HG02759 (cell line): ENCODE measurements around the gene FETUB.
"Not testable (repeated sequence)": the region's sequence is repeated elsewhere in the genome, so short reads cannot be mapped to it uniquely, and the experiment has no call there.

Experiments
- ATAC-seq: cut with Tn5 transposase; IDR thresholded peaks from one replicate; pipeline ENCODE4 v1.9.1; 2021; ENCODE audit warnings: mild to moderate bottlenecking, moderate library complexity; ENCODE audit not compliant: unreplicated experiment

The FETUB gene

DNA sequence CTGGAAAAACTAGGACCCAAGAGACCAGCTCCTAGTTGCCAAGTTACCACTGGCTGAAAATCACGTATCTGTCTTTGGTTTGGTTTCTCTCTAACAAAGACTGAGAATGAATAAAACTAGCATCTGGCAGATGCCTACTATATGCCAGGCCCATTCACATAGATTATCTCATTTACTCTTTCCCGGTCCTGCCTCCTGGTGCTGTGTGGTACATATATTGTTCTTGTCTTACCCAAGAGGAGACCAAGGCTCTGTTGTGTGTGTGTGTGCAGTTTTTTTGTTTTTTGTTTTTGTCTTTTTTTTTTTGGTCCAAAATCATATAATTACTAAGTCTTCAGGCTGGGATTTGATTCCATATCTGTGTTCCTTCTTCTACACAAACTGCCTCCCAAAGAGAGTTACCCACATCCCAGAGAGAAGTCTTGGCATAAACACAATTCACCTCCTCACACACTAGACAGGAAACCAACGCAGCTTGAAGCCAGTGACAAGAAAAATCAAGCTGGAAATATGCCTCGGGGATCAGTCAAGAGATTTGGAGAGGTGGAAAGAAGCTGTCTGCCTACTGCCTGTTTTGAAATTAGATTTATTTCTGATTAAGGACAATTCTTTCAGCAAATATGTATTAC is 26.4 kb upstream of the FETUB start:
- ATAC-seq: no peak

DNA sequence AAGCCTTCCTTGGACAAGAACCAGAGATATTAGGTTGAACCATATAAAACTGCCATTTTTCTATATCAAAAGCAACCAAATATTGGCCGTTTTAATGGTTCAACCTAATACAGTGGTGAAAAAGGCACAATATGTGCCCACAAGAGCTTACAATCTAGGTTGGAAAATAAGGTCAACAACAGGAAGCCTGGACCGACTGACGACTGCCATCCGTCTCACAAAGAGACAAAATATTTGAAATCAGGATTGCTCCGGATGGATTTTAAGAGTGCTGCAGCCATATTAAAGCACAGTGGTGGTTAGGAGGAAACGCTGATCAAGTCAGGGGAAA is 26.0 kb upstream of the FETUB start:
- ATAC-seq: no peak

DNA sequence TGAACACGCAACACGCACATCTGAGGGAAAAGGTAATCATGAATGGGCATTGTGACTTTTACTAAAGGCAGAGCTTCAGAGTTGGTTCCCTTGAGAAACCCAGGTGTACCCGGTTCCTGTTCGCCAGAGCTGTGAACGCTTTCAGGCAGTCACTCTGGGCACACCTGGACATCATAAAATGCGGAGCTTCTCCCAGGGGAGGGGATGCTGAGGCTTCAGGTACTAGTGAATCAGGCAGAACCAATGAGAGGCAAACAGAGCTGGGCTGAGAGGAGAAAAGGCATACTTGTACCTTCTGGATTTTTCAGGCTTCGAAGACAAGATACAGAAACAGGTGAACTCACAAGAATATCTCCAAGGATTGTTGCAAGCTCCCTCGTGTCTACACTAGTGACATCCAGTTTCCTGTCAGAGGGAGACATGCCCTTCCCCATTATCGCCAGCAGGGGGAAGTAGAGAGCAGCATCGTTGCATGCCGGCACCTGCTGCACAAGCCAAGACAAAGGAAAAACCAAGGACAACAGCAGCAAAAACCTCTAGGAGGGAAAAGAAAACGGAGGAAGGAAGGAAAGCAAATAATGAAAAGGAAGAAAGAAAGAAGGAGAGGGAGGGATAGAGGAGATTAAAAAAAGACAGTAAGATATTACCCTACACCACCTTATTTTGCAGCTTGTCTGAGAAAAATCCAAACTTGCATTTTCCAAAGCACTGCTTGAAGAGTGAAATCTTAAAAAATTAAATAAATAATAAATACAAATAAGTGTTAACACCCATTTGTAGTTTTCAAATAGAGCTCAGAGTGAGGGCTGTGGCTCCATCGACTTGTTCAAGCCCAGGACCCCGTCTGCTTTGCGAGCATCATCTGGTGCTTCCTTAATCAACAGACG is 25.4 kb upstream of the FETUB start:
- peak; percentile 46 for ATAC-seq

DNA sequence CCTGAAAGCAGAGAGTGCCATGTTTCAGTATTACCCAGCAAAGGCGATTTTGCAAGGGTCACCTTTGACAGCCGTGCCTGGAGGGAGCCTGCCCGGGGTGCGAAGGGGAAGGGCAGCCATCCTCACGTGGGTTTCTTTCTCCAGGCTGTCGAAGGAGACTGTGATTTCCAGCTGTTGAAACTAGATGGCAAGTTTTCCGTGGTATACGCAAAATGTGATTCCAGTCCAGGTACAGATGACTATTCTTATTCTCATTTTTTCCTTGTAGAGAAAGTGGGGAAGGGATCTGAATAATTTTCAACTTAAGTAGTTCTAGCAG is 23.9 kb upstream of the FETUB start:
- ATAC-seq: no peak

DNA sequence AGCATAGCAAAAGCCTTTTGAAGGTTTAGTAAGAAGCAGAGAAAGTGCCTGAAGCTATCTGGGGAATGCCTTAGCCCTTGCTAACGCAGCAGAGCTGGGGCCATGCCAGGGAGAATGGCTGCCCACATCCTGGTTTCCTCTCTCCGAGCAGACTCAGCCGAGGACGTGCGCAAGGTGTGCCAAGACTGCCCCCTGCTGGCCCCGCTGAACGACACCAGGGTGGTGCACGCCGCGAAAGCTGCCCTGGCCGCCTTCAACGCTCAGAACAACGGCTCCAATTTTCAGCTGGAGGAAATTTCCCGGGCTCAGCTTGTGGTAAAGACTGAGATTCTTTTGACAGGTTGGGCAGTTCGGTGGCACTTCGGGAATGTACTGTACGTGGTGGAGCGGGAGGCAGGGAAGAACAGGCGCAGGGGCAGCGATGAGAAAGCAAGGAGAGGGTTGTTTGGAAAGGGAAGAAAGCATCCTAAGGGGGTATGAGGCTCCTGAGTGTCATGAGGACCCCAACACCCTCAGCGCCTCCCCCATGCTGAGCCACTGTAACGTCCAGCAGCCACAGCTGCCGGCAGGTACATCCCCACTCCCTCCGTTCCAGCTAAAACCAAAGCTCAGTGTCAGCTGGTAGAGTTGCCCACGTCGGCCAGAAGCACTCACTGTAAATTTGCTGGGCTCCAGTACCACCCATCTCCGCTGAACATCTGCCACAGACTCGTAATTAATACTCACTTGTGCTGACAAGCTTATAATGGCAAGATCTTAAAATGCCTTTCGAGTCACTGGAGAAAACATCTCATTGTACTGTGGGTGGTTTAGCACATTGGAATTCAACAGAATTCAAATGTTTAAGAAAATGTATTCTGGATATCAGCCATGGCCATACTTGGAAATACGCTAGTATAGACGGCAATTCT is 22.9 kb upstream of the FETUB start:
- peak; percentile 97 for ATAC-seq

DNA sequence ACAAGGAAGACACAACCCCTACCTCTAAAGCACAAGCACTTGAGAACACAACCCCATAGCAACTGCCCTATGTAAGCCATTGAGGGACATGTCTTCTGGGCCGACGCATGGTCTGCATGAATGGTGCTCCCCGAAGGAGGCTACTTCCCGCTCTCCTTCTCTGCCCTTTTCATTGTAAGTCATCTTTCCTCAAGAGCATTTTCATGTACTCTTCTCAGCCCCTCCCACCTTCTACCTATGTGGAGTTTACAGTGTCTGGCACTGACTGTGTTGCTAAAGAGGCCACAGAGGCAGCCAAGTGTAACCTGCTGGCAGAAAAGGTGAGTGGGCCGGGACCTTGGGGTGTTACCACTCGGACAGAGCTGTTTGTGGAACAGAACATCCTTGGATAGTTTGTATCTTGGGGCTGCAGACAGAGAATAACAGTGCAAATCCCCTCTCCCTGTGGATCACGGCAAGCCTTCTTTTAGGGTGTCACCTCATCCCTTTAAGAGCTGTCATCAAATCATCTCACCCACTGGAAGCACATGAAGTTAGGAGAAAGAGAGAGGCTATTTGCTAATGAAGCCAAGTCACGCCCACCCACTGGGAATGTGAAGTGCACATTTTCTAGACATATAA is 21.8 kb upstream of the FETUB start:
- no peak for ATAC-seq

DNA sequence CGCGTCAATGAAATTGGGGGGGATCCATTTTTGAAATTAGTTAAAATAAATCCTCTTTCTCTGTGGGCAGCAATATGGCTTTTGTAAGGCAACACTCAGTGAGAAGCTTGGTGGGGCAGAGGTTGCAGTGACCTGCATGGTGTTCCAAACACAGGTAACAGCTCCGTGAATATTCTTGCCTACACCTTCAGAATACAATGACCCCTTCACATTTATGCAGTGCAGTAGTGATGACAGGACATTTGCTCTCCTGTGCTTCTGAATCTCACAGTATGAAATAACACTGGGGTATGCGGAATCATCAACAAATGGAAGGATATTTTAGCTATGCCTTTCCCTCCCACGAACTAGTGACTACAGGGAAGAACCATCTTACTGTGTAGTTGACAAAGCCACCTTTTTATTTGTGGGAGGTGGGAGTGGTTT is 20.4 kb upstream of the FETUB start:
- no peak for ATAC-seq

DNA sequence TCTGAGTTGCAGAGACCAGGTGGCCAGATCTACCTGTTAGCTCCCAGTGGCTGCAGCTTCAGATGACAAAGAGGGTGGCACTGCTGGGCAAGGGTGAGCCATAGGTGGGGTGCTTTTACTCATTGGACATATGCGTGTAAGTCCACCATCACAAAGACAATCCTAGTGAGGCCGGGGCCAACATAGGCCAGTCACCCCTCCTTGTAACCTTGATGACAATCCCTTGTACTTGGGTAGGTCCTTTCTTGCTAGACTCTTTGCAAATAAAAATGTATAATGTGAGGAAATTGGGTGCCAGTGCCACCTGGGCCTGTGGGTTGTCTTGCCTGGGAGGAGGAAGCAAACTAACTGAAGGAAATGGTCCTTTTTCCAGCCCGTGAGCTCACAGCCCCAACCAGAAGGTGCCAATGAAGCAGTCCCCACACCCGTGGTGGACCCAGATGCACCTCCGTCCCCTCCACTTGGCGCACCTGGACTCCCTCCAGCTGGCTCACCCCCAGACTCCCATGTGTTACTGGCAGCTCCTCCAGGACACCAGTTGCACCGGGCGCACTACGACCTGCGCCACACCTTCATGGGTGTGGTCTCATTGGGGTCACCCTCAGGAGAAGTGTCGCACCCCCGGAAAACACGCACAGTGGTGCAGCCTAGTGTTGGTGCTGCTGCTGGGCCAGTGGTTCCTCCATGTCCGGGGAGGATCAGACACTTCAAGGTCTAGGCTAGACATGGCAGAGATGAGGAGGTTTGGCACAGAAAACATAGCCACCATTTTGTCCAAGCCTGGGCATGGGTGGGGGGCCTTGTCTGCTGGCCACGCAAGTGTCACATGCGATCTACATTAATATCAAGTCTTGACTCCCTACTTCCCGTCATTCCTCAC is 19.7 kb upstream of the FETUB start:
- ATAC-seq: no peak

DNA sequence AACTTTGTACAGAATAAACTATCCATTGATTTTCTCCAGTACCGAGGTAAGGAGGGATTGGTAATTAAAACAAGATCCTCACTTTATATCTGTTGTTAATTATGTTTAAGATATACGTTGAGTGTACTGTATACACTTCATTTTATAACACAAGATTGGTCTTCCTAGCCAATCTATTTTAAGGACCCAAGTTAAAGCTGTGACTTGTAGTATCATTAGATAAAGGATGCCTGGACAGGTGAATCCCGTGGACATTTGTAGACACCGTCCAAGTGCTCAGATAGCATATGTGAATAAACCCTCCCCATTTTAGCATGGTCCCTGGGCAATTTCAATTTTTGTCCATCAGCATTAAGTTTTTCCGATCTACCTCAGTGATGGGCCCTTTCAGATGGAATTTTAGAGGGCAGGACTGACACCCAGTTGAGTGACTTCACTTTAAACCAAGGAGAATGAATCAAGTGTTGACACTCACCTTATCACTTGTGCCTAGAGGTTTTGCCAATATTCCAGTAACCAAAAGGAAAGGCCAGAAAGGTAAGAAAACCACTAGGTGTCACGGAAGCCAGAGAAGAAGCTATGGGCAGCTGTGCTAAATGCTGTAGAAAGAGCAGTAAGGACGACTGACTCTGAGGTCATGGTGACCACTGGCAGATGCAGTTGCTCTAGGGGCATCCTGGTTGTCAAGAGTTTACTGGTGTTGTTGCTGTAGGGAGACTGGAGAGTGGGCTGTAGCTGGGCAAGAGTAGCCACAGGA is 18.1 kb upstream of the FETUB start:
- ATAC-seq: no peak

DNA sequence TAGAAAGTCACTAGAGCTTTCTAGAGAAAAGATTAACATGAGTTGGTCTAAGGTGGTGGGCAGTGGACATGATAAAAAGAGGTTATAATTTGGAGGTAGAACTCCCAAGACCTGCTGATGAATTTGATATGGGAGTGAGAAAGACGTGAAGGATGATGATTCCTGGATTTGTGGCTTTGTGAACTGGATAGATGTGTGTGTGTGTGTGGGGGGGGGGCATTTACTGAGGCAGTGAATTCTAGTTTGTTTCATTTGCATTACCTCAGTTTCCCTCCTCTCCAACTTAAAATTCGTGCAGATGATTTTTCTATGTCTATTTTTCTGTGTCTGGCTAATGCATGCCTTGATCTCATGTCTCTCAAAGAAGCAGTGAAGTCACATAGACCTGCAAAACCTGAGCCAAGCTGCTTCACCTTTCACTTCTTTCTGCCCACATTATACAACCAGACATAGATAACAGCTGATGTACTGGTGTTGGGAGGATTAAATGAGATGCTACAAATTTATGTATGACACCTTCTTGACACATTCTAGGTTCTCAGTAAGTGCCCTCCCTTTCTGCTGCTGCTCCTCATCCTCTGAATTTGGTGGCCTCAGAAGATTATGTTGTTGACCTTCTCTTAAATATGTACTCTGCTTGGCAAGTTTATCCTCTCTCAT is 17.4 kb upstream of the FETUB start:
- ATAC-seq: no peak

DNA sequence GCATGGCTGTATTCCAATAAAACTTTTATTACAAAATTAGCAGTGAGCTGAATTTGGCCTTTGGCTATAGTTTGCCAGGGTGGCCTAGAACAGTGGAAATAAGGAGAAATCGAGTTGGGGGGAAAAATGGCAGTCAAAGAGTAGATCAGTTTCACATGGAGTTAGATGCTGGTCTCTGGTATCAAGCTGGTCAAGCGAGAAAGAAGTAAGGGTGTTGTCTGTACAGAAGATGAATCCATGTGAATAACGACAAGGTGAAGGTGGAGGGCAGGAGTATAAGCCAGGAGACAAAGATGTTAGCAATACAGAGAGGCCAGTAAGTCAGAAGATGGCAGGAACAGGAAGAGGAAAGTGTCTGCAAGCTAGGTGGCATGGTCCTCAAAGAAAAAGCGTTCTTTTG is 15.6 kb upstream of the FETUB start:
- ATAC-seq: no peak

DNA sequence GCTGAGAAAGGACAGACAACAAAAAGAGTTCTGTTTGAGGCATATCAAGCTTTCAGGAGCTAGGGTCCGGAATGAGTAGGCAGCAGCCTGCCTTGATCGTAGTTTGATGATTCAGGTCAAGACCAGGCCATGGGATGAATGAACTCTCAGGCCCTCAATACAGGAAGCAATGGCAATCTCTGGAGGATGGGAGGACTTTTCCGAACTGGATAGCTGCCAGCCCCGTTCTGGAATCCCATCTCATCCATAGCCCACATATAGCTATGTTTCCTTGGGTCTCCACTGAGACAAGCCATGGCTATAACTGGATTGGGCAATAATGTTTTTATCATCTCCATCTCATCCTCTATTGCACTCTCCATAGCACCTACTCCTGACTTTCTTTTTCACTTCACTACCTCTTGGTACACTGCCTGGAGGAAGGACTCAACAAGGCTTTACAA is 14.6 kb upstream of the FETUB start:
- ATAC-seq: no peak

DNA sequence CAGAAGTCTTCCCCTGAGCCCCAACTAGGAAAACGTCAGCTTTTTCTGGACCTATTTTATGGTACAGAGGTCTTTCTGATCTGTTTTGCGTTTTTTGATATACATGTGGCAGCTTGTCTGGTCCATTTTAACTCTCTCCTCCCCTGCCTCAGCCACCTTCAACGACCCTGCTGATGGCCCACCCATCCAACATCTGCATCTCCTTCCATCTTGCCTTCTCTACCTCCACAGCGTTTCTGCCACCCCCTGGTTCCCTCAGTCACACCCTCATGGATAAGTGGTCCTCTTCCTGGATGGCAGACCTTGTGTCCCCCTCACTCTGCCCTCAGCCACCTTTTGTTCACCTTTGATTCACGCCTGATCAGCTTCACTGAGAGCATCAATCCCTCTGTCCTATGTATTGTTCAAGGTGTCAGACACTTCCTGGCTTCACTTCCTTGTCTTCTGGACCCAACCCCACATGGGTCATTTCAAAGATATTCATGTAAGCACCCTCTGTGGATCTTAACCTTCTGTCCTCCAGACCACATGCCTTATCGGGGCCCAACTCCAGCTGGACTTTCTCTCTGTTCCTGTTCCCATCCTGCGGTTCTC is 13.8 kb upstream of the FETUB start:
- no peak for ATAC-seq

DNA sequence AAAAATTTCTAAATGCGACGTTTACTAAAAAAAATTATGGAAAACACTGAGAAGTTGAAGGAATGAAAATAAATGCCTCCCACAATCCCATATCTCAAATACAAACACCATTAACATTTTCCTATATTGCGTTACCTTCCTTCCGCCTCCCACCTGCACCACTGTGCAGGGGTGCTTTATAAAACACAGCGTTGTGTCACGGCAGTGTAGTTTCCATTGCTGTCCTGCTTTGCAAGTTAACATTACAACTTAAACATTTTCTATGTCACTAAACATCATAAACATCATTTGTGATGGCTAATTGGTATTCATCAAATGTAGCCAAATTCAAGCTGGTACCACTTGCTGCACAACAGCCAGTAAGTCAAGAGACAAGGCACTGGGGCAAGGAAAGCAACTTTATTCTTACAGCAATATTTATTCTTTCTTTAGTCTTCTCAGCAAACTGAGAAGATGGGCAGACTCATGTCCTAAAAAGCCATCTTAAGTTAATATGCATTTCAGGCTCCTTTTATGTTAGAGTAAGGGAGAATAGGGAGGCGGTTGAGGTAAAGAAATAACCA is 12.3 kb upstream of the FETUB start:
- ATAC-seq: no peak

DNA sequence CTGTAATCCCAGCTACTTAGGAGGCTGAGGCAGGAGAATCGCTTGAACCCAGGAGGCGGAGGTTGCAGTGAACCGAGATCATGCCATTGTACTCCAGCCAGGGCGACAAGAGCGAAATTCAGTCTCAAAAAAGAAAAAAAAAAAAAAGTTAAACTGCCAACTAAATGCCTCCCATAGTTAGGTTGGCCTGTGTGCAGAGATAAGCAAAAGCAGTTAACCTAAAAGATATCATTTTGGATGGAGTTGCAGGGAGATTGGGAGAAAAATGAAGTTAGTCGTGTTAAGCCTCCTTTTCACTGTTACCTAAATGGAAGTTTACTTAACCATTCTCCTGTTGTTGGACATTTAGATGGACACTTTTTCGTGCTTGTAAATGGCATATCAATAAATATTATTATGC is 11.4 kb upstream of the FETUB start:
- ATAC-seq: no peak

DNA sequence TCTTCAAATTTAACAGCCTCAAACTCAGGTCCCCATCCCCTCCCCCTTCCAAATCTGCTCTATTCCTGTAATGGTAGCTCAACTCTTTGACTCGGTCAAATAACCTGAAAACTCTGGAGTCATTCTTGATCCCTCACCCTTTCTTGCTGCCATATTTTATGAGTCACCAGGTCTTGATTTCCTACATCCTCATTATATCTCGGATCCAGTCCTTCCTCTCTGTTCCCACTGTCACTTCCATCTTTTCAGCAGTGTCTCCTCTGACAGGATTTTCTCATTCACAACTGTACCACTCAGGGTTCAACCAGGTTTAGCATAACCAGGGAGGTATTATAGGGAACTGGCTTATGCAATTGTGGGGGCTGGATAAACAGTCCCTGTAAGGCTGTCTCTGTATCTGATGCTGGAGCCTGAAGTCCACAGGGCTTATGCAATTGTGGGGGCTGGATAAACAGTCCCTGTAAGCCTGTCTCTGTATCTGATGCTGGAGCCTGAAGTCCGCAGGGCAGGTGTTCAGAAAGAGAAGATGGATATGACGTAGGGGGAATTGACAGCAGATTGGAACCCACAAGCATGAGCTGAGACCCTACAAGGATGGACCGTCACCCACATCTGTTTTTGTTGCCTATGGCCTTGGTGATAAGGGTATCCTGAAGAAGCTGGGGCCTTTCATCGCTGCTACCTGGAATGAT is 9.1 kb upstream of the FETUB start:
- ATAC-seq: no peak

DNA sequence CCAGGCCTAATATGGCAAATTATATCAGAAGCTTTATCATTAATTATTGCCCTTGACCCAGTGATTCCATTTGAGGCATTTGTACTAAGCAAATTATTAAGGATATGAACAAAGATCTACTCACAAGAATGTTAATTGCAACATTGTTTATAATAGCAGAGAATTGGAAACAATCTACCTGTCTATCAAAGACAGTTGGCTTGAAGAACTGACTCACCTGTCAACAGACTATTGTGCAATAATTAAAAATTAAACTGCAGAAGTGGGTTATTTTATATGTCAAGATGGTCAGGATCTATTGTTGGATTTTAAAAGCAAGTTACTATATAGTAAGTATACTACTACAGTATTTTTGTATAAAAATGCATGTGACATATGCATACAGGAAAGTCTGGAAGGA is 6.7 kb upstream of the FETUB start:
- ATAC-seq: no peak

DNA sequence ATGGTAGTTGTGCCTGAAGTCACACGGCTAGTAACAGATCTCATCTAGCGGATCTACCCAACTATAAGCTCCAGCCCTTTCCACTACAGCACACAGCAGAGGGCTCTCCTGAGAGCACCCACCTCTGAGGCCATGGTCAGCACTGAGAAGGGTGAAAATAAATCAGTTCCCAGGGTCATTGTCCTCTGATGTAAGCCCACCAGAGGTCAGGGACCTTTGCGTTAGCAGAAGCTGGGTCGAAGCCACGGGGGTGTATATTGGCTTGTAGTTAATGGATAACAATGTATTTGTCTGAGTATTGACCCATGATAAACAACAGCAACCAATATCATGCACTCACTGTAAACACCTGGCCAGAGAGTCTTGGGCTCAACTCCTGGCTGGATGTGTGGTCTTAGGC is 6.0 kb upstream of the FETUB start:
- ATAC-seq: not testable (repeated sequence)
